HL-60 (cell line): ENCODE measurements around the gene COL13A1.
A peak's percentile ranks its signal among the peaks of the same experiment; 100 is the strongest.

Source experiments
- DNase-seq, 2 experiments: peaks; one replicate each; pipeline ENCODE4 v3.0.0-alpha.2; 2010 to 2020; ENCODE audit warnings: low read depth in 1 of 2, low spot score in 1 of 2
- H3K27ac ChIP-seq: fragments of 250-450 bp; sonication (Bioruptor Pico); replicated peaks from 2 replicates; pipeline ENCODE4 v1.5.1; 2020; ENCODE audit warnings: mild to moderate bottlenecking, moderate library complexity
- H3K27me3 ChIP-seq: fragments of 250-450 bp; sonication (Bioruptor Pico); 2 replicates; pipeline ENCODE4 v1.5.1; 2021; ENCODE audit warnings: mild to moderate bottlenecking, moderate library complexity; ENCODE audit not compliant: insufficient read depth, poor library complexity, severe bottlenecking
- H3K4me3 ChIP-seq: replicated peaks from 2 replicates; pipeline ENCODE4 v1.5.1; 2011; ENCODE audit warnings: mild to moderate bottlenecking, control low read depth, low read length; ENCODE audit not compliant: insufficient read depth
- GABPA ChIP-seq: IDR thresholded peaks from 2 replicates; pipeline ENCODE4 v1.6.1; 2012; ENCODE audit warnings: low read depth
- POLR2AphosphoS5 ChIP-seq: IDR thresholded peaks from 2 replicates; pipeline ENCODE4 v1.6.1; 2012; ENCODE audit warnings: low read depth
- SPI1 ChIP-seq: IDR thresholded peaks from 2 replicates; pipeline ENCODE4 v1.6.1; 2012; ENCODE audit warnings: low read depth, mild to moderate bottlenecking, borderline replicate concordance
- TF ChIP-seq, protein P1 (sequence below): IDR thresholded peaks from one replicate; pipeline ENCODE4 v1.5.1; 2011; ENCODE audit warnings: low read length, control low read depth, inconsistent platforms; ENCODE audit not compliant: insufficient read depth
- TF ChIP-seq, protein P2 (sequence below): IDR thresholded peaks from 2 replicates; pipeline ENCODE4 v1.6.1; 2012; ENCODE audit warnings: low read depth; ENCODE audit not compliant: insufficient replicate concordance

Gene COL13A1

DNA sequence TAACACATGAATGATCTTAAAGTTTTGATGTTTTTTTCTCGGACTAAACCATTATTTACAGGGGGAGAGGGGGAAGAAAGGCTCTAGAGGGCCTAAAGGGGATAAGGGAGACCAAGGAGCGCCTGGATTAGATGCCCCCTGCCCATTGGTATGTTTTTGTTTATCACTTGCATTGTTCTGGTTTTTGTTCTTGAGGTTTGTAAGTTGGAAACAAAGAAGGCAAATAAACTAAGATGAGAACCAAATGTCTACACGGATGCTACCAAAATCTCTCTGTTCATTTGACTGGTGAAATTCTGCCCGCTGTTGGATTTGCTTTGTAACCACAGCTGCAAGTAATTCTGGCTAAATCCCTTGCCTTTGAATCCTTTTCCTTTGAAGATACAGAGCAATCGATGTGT lies 151.1 kb downstream of the COL13A1 start:
- no peak for DNase-seq
- TF ChIP-seq, protein P1, sequence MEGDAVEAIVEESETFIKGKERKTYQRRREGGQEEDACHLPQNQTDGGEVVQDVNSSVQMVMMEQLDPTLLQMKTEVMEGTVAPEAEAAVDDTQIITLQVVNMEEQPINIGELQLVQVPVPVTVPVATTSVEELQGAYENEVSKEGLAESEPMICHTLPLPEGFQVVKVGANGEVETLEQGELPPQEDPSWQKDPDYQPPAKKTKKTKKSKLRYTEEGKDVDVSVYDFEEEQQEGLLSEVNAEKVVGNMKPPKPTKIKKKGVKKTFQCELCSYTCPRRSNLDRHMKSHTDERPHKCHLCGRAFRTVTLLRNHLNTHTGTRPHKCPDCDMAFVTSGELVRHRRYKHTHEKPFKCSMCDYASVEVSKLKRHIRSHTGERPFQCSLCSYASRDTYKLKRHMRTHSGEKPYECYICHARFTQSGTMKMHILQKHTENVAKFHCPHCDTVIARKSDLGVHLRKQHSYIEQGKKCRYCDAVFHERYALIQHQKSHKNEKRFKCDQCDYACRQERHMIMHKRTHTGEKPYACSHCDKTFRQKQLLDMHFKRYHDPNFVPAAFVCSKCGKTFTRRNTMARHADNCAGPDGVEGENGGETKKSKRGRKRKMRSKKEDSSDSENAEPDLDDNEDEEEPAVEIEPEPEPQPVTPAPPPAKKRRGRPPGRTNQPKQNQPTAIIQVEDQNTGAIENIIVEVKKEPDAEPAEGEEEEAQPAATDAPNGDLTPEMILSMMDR, result no peak
- no peak for TF ChIP-seq POLR2AphosphoS5
- TF ChIP-seq, protein P2, sequence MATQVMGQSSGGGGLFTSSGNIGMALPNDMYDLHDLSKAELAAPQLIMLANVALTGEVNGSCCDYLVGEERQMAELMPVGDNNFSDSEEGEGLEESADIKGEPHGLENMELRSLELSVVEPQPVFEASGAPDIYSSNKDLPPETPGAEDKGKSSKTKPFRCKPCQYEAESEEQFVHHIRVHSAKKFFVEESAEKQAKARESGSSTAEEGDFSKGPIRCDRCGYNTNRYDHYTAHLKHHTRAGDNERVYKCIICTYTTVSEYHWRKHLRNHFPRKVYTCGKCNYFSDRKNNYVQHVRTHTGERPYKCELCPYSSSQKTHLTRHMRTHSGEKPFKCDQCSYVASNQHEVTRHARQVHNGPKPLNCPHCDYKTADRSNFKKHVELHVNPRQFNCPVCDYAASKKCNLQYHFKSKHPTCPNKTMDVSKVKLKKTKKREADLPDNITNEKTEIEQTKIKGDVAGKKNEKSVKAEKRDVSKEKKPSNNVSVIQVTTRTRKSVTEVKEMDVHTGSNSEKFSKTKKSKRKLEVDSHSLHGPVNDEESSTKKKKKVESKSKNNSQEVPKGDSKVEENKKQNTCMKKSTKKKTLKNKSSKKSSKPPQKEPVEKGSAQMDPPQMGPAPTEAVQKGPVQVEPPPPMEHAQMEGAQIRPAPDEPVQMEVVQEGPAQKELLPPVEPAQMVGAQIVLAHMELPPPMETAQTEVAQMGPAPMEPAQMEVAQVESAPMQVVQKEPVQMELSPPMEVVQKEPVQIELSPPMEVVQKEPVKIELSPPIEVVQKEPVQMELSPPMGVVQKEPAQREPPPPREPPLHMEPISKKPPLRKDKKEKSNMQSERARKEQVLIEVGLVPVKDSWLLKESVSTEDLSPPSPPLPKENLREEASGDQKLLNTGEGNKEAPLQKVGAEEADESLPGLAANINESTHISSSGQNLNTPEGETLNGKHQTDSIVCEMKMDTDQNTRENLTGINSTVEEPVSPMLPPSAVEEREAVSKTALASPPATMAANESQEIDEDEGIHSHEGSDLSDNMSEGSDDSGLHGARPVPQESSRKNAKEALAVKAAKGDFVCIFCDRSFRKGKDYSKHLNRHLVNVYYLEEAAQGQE, result no peak
- TF ChIP-seq SPI1, result no peak
- TF ChIP-seq GABPA, result no peak
- no peak overlapping the region for H3K4me3 ChIP-seq
- no peak overlapping the region for H3K27ac ChIP-seq
- peaks cover 2% of the 10 kb centered on the region for H3K27me3 ChIP-seq

DNA sequence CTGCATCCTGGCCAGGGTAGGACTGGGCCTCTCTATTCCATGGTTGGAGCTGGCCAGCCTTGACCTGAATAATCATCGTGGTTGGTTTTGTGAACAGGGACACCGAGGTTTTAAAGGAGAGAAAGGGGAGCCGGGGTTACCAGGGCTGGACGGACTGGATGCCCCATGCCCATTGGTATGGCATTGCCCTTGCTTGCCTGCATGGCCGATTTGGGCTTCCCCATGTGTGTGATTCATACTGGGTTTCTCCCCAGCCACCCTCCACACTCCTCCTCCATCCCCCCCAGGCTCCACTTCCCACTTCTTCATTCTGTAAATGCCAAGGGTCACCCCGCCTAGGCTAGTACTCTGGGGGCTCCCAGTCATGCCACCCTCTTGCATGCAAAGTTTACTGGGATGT lies 152.1 kb downstream of the COL13A1 start:
- Histone ChIP-seq H3K4me3 (no peak overlapping the region), H3K27ac (no peak overlapping the region), H3K27me3 (peaks cover 2% of the 10 kb centered on the region)
- TF ChIP-seq, protein P2, result no peak
- peak; percentile 13; the same call in 1 of the 2 replicates for TF ChIP-seq SPI1
- no peak for DNase-seq

DNA sequence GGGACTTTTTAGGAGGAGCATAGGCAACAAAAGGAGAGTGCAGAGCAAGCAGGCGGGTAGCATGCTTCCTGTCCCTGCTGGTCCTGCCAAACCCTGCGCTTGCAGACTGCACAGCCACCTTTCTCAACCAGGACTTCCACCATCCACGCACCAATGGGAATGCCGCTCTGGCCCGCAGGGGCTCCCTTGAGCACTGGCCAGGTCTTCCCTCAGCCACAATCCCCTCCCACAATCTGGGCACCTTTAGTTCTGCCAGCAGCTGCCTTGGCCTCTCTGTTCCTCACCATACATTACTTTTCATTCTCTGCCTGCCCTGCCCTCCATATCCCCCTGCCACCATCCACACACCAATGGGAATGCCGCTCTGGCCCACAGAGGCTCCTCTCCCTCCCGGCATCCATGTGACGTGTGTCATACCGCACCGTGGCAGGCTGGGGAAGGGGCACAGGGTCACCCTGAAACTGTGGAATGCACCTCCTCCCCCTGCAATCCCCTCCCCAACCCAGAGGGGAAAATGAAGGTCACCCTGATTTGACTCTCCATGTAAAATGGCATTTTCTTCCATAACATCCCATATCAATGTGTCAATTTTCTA lies 153.6 kb downstream of the COL13A1 start:
- H3K27me3 ChIP-seq, result no peaks in the 10 kb centered on the region
- no peak overlapping the region for H3K4me3 ChIP-seq
- DNase-seq, result no peak
- H3K27ac ChIP-seq, result no peak overlapping the region
- no peak for TF ChIP-seq SPI1
- no peak for TF ChIP-seq POLR2AphosphoS5
- TF ChIP-seq, protein P2, result no peak
- TF ChIP-seq GABPA, result no peak
- TF ChIP-seq, protein P1, result no peak
